Spleen (tissue), 11 donors: ENCODE results near the gene FGF14. TPM values are rescaled to one million over a fixed set of nuclear protein-coding genes. Genes with fewer than 3 reads are reported as not detected.

ENCODE experiments used
- DNase-seq: peaks from one replicate; pipeline ENCODE4 v3.0.0-alpha.2; 2020
- H3K27ac ChIP-seq, 8 donors: fragments of 200-600 bp; sonication (generic) in 7 of 8; 1 replicate in 4 of 8; 2 replicates in 4 of 8; pipeline versions ENCODE4 v1.5.0 to v1.8.0; 2016 to 2021; ENCODE audit warnings: inconsistent platforms in 4 of 8, mild to moderate bottlenecking in 4 of 8, moderate library complexity in 1 of 8
- H3K27me3 ChIP-seq, 7 donors: fragments of 200-600 bp; sonication (generic) in 6 of 7; replicated peaks in 1 of 7; 1 replicate in 4 of 7; 2 replicates in 3 of 7; pipeline versions ENCODE4 v1.5.0 to v1.8.0; 2016 to 2021; ENCODE audit warnings: inconsistent platforms in 3 of 7, mild to moderate bottlenecking in 1 of 7
- H3K36me3 ChIP-seq, 6 donors: fragments of 200-600 bp; sonication (generic) in 5 of 6; 1 replicate in 4 of 6; 2 replicates in 2 of 6; pipeline versions ENCODE4 v1.5.0 to v1.8.0; 2016 to 2021; ENCODE audit warnings: inconsistent platforms in 2 of 6
- H3K4me1 ChIP-seq, 6 donors: fragments of 200-600 bp; sonication (generic) in 5 of 6; 1 replicate in 3 of 6; 2 replicates in 3 of 6; pipeline versions ENCODE4 v1.5.0 to v1.8.0; 2016 to 2021; ENCODE audit warnings: inconsistent platforms in 3 of 6
- H3K4me3 ChIP-seq, 8 donors: fragments of 200-600 bp; sonication (generic) in 7 of 8; 1 replicate in 4 of 8; 2 replicates in 4 of 8; pipeline versions ENCODE4 v1.5.0 to v1.8.0; 2016 to 2021; ENCODE audit warnings: inconsistent platforms in 4 of 8, mild to moderate bottlenecking in 4 of 8, moderate library complexity in 2 of 8
- H3K9me3 ChIP-seq, 8 donors: fragments of 200-600 bp; sonication (generic) in 7 of 8; 1 replicate in 4 of 8; 2 replicates in 4 of 8; pipeline versions ENCODE4 v1.5.0 to v1.8.0; 2016 to 2021; ENCODE audit warnings: inconsistent platforms in 4 of 8
- CTCF ChIP-seq, 11 experiments: fragments of 200-600 bp in 7 of 11; fragments of 450-650 bp in 4 of 11; sonication (generic) in 4 of 11; IDR thresholded peaks in 8 of 11; conservative IDR thresholded peaks in 3 of 11; 1 replicate in 7 of 11; 2 replicates in 4 of 11; pipeline versions ENCODE4 v1.4.0 to v1.8.0; 2016 to 2021; ENCODE audit warnings: antibody characterized with exemption in 11 of 11, inconsistent platforms in 4 of 11, mild to moderate bottlenecking in 1 of 11
- POLR2A ChIP-seq, 3 donors: fragments of 450-650 bp; IDR thresholded peaks; one replicate each; pipeline ENCODE4 v1.5.1; 2017; ENCODE audit warnings: antibody characterized with exemption in 3 of 3, mild to moderate bottlenecking in 1 of 3
- POLR2AphosphoS5 ChIP-seq, 3 donors: sonication (generic); formaldehyde crosslinking; IDR thresholded peaks; one replicate each; pipeline ENCODE4 v1.5.1; 2017; ENCODE audit warnings: antibody characterized with exemption in 3 of 3
- WGBS, 5 donors: extraction: QIAGEN DNeasy Blood & Tissue Kit in 3 of 5; methylation state at CpG; one replicate each; pipeline versions ENCODE4 v1.1.5 to v1.1.7; 2013 to 2018; 5-methylcytosine and 5-hydroxymethylcytosine counted together
- intact Hi-C: fragments of 100-400 bp; cut with DNase I; formaldehyde crosslinking; loops from one replicate; pipeline ENCODE4 v1.15.0; 2023; ENCODE audit warnings: low total_unique reads
- polyA plus RNA-seq, 3 donors: library from polyadenylated mRNA; stranded (reverse); fragments of 200-250 nt; gene quantifications; one replicate each; pipeline ENCODE4 v1.2.1, GENCODE V29; 2013
- total RNA-seq, 7 donors: library from RNA; depleted of rRNA in 3 of 7; stranded (reverse); fragments of >200 nt in 3 of 7; fragmentation: NEBNext Ultra II Directional in 4 of 7; extraction: Animal tissue kit (Norgen Biotek cat#: 25700) in 4 of 7; gene quantifications; one replicate each; pipeline versions ENCODE4 v1.1.0 to v1.2.1, GENCODE V29; 2016 to 2021
- donor health status: healthy with polysubstance abuse.
- donor health status: DM: no; HTN: no; CAD: no; lungs with moderate emphysema.
- donor health status: DM: no; HTN: no; CAD: no.
- donor health status: Bipolar disorder and iron deficiency.
- donor health status: healthy.
- donor health status: DM: no; HTN: no; CAD: no.
- donor health status: DM: yes; HTN: yes; CAD: no.

Gene FGF14
- total and polyA plus RNA-seq, 10 donors = 0.03 to 1.1 (median 0.05) TPM; not detected in 3

DNA sequence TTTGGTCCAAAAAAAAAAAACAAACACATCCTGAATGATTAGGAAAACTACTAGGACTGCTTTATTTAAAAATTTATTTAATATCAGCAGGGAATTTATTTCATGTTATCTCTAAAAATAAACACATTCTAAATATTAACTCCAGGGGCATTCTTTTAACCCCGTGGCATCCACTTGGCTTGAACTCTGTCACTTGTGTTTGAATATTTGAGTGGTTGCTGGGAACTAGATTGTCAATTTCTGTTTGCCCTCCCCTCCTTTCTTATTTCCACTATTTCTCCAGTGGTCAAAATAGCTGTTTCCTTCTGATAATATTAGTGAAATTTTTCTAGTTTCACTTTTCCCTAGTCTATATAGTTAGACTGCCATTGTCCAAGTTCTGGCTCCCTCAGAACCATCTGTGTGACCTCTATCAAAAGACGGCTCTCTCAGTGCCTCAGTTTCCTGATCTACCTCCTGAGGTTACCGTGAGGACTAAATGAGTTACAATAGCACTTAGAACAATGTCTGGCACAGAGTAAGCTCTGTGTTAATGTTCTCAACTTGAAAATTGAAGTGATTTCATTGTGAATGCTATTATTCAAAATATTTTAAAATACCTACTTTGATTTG is 107.3 kb downstream of the FGF14 start:
- peak overlapping the region in 1 of 8 donors; percentile 3 for H3K27ac ChIP-seq

GRCh38 chr13:102293723-102294122 is 108.1 kb downstream of the FGF14 start:
- H3K4me1 ChIP-seq = no peaks in the 10 kb centered on the region
- no peaks in the 10 kb centered on the region for H3K27me3 ChIP-seq
- WGBS, 5 donors = 50 to 66% (median 63%) methylated on average over 2 of the region's 2 CpGs
- no peak overlapping the region for H3K27ac ChIP-seq
- no peaks in the 10 kb centered on the region for H3K9me3 ChIP-seq
- no peaks in the 10 kb centered on the region for H3K36me3 ChIP-seq
- TF ChIP-seq CTCF (IDR thresholded peaks at IDR 0.05 in 8 of 11, conservative IDR thresholded peaks at IDR 0.05 in 3 of 11) (no peak), POLR2AphosphoS5 (IDR thresholded peaks at IDR 0.05) (no peak), POLR2A (IDR thresholded peaks at IDR 0.05) (no peak)
- intact Hi-C loops = no loop called here
- DNase-seq = no peak
- H3K4me3 ChIP-seq = no peak overlapping the region

More for the DNA sequence above, 107.3 kb downstream of the FGF14 start:
- H3K4me1 ChIP-seq = no peaks in the 10 kb centered on the region
- H3K27me3 ChIP-seq = no peaks in the 10 kb centered on the region
- H3K4me3 ChIP-seq = no peak overlapping the region
- DNase-seq = no peak
- intact Hi-C loops = no loop called here
- WGBS, 5 donors = 6 to 57% (median 11%) methylated on average over 3 of the region's 3 CpGs
- no peaks in the 10 kb centered on the region for H3K36me3 ChIP-seq
- no peak for TF ChIP-seq POLR2AphosphoS5 (IDR thresholded peaks at IDR 0.05)
- TF ChIP-seq CTCF (IDR thresholded peaks at IDR 0.05 in 8 of 11, conservative IDR thresholded peaks at IDR 0.05 in 3 of 11) = no peak
- TF ChIP-seq POLR2A (IDR thresholded peaks at IDR 0.05) = no peak
- H3K9me3 ChIP-seq = no peaks in the 10 kb centered on the region

GRCh38 chr13:102291587-102292218 is 110.1 kb downstream of the FGF14 start:
- TF ChIP-seq CTCF (IDR thresholded peaks at IDR 0.05 in 8 of 11, conservative IDR thresholded peaks at IDR 0.05 in 3 of 11) (no peak), POLR2AphosphoS5 (IDR thresholded peaks at IDR 0.05) (no peak), POLR2A (IDR thresholded peaks at IDR 0.05) (no peak)
- DNase-seq = no peak
- H3K9me3 ChIP-seq = no peaks in the 10 kb centered on the region
- no peak overlapping the region for H3K27ac ChIP-seq
- no peaks in the 10 kb centered on the region for H3K27me3 ChIP-seq
- H3K4me1 ChIP-seq = no peaks in the 10 kb centered on the region
- no peaks in the 10 kb centered on the region for H3K36me3 ChIP-seq
- intact Hi-C loops = no loop called here
- H3K4me3 ChIP-seq = no peak overlapping the region
- WGBS, 5 donors = 70 to 87% (median 75%) methylated on average over 7 of the region's 7 CpGs

DNA sequence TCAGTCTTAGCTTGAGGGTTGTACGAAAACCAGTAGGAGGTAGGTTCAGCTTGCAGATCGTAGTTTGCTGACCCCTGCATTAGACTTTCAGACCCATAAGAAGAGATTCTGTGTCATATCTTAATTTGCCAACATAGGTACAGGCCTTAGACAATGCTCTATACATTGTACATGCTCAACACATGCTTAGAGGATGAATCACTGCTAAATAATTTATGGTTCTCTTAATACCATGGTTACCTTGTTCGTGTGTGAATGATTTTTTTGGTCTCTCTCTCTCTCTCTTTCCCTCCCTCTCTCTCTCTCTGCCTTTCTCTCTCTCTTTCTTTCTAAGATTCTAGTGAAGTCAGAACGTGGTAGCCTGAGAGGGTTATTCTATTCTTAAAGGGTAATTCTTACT is 112.2 kb downstream of the FGF14 start:
- H3K27ac ChIP-seq = no peak overlapping the region
- no peaks in the 10 kb centered on the region for H3K4me1 ChIP-seq
- no peaks in the 10 kb centered on the region for H3K27me3 ChIP-seq
- TF ChIP-seq POLR2A (IDR thresholded peaks at IDR 0.05) = no peak
- TF ChIP-seq CTCF (IDR thresholded peaks at IDR 0.05 in 8 of 11, conservative IDR thresholded peaks at IDR 0.05 in 3 of 11) = no peak
- no peak for TF ChIP-seq POLR2AphosphoS5 (IDR thresholded peaks at IDR 0.05)
- no peaks in the 10 kb centered on the region for H3K36me3 ChIP-seq
- intact Hi-C loops = no loop called here
- 67 to 78% (median 70%) methylated on average over 4 of the region's 4 CpGs for WGBS, 5 donors
- no peak overlapping the region for H3K4me3 ChIP-seq
- no peaks in the 10 kb centered on the region for H3K9me3 ChIP-seq
- no peak for DNase-seq
